Measurements from ENCODE around the gene KNSTRN. TPM values are rescaled to one million over a fixed set of nuclear protein-coding genes. Genes with fewer than 3 reads are reported as not detected.
A peak's percentile ranks its signal among the peaks of the same experiment; 100 is the strongest.

KNSTRN gene
- total and polyA plus RNA-seq, 3 donors from 2014 or later: 39.6 to 125 (median 66.9) TPM

DNA sequence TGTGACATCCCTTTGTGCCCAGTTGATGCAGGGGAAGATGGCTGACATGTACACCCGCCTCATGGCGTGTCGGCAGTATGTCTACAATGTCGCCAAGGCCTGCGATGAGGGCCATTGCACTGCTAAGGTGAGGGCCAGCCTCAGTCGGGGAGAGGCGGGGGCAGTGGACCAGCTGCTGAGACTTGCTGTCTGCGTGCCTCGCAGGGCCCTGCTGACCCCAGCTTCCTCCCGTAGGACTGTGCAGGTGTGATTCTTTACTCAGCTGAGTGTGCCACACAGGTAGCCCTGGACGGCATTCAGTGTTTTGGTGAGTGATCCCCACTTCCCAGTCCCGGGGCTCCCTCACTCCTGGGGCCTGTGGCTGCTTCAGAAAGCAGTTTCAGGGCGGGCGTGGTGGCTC lies 33.5 kb downstream of the KNSTRN start:
- H3K36me3 ChIP-seq (ENCODE audit: low read depth, missing control alignments): no peaks in the 10 kb centered on the region
- DNase-seq: no peak
- H3K27ac ChIP-seq: no peak overlapping the region
- TF ChIP-seq, protein P1, sequence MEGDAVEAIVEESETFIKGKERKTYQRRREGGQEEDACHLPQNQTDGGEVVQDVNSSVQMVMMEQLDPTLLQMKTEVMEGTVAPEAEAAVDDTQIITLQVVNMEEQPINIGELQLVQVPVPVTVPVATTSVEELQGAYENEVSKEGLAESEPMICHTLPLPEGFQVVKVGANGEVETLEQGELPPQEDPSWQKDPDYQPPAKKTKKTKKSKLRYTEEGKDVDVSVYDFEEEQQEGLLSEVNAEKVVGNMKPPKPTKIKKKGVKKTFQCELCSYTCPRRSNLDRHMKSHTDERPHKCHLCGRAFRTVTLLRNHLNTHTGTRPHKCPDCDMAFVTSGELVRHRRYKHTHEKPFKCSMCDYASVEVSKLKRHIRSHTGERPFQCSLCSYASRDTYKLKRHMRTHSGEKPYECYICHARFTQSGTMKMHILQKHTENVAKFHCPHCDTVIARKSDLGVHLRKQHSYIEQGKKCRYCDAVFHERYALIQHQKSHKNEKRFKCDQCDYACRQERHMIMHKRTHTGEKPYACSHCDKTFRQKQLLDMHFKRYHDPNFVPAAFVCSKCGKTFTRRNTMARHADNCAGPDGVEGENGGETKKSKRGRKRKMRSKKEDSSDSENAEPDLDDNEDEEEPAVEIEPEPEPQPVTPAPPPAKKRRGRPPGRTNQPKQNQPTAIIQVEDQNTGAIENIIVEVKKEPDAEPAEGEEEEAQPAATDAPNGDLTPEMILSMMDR (IDR thresholded peaks at IDR 0.05): no peak
- no peaks in the 10 kb centered on the region for H3K27me3 ChIP-seq
- H3K4me3 ChIP-seq: no peak overlapping the region
- H3K4me1 ChIP-seq: peaks cover 13% of the 10 kb centered on the region
- H3K9me3 ChIP-seq: no peaks in the 10 kb centered on the region
- 94 to 100% methylated on average over 2 to 14 of the region's 14 CpGs for WGBS, 2 donors
- intact Hi-C loops (cut with DNase I; ENCODE audit: low total_unique reads): loop anchor here (10.0 kb wide), 1 partner anchor 51 kb away; no protein-coding TSS in a partner anchor

GRCh38 chr15:40418126-40418525 lies 35.6 kb downstream of the KNSTRN start:
- WGBS, 2 donors: 87 to 91% methylated on average over 10 of the region's 10 CpGs
- no peak overlapping the region for H3K4me3 ChIP-seq
- H3K27ac ChIP-seq: no peak overlapping the region
- intact Hi-C loops (cut with DNase I; ENCODE audit: low total_unique reads): loop anchor here (10.0 kb wide), 1 partner anchor 53 kb away; no protein-coding TSS in a partner anchor
- no peaks in the 10 kb centered on the region for H3K27me3 ChIP-seq
- no peaks in the 10 kb centered on the region for H3K9me3 ChIP-seq
- peaks cover 23% of the 10 kb centered on the region for H3K4me1 ChIP-seq
- no peak for DNase-seq
- TF ChIP-seq POLR2A (IDR thresholded peaks at IDR 0.05): no peak
- TF ChIP-seq, protein P1 (IDR thresholded peaks at IDR 0.05): no peak
- no peaks in the 10 kb centered on the region for H3K36me3 ChIP-seq (ENCODE audit: low read depth, missing control alignments)

DNA sequence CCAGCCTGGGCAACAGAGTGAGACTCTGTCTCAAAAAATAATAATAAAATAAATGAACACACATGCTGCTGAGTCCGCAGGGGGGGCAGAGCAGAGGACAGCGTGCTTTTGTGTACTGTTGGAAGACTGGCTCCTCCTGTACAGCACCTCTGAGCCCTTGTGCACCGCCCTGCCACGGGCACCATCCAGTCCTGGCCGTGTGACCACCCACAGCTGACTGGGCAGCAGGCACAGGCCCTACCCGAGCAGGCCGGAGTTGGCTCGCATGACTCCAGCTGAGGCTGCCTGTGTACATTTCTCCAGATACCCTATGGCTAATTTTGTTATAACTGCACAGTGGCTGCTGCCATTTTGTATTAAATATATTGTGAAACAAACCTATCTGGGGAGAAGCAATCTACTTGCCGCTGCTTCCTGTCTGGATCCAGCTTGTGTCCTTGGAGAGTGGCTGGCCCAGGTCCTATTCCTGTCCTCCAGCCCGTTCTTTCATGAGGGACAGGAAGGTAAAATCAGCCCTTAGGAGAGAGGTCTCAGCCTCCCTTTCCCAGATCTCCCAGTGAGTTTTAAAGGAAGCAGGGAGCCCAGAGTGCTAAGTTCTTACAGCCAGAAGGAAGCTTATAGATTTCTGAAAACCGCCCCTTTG lies 37.7 kb downstream of the KNSTRN start:
- no peaks in the 10 kb centered on the region for H3K9me3 ChIP-seq
- H3K4me3 ChIP-seq: no peak overlapping the region
- H3K27me3 ChIP-seq: no peaks in the 10 kb centered on the region
- no peaks in the 10 kb centered on the region for H3K36me3 ChIP-seq (ENCODE audit: low read depth, missing control alignments)
- intact Hi-C loops (cut with DNase I; ENCODE audit: low total_unique reads): loop anchor here (10.0 kb wide), 1 partner anchor 135 kb away; the partner anchor contains the start of gene ANKRD63
- 44 to 45% methylated on average over 11 of the region's 11 CpGs for WGBS, 2 donors
- TF ChIP-seq, protein P1 (IDR thresholded peaks at IDR 0.05): no peak
- TF ChIP-seq POLR2A (IDR thresholded peaks at IDR 0.05): no peak
- H3K4me1 ChIP-seq: peaks cover 23% of the 10 kb centered on the region
- no peak for DNase-seq
- peak overlapping the region; percentile 50 to 72 for H3K27ac ChIP-seq

DNA sequence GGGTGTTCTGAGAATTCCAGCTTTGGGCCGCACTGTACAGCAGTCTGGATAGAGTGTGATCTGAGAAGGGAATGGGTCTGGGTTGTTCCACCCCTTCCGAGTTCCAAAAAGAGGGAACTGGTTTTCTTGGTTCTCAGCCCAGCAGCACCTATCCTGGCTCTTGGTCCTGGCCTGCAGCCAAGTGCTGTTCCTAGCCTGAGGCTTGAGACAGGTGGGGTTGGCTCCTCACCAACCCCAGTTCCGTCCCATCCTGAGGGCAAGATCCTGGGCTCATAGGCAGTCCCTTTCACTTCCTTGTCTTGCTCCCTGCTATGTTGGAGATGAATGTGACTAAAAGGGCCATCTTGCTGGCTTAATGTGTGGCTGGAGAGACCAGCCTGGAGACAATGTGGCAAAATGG lies 38.3 kb downstream of the KNSTRN start:
- no peak for DNase-seq
- intact Hi-C loops (cut with DNase I; ENCODE audit: low total_unique reads): loop anchor here (10.0 kb wide), 1 partner anchor 136 kb away; the partner anchor contains the start of gene ANKRD63
- H3K27ac ChIP-seq: peak overlapping the region; percentile 50 to 72
- TF ChIP-seq POLR2A (IDR thresholded peaks at IDR 0.05): no peak
- TF ChIP-seq, protein P1 (IDR thresholded peaks at IDR 0.05): no peak
- no peaks in the 10 kb centered on the region for H3K36me3 ChIP-seq (ENCODE audit: low read depth, missing control alignments)
- 33 to 36% methylated on average over 3 of the region's 3 CpGs for WGBS, 2 donors
- peaks cover 23% of the 10 kb centered on the region for H3K4me1 ChIP-seq
- no peaks in the 10 kb centered on the region for H3K9me3 ChIP-seq
- no peak overlapping the region for H3K4me3 ChIP-seq
- no peaks in the 10 kb centered on the region for H3K27me3 ChIP-seq
